Measurements from ENCODE around the gene SPINK7.

- TF ChIP-seq, protein P1, sequence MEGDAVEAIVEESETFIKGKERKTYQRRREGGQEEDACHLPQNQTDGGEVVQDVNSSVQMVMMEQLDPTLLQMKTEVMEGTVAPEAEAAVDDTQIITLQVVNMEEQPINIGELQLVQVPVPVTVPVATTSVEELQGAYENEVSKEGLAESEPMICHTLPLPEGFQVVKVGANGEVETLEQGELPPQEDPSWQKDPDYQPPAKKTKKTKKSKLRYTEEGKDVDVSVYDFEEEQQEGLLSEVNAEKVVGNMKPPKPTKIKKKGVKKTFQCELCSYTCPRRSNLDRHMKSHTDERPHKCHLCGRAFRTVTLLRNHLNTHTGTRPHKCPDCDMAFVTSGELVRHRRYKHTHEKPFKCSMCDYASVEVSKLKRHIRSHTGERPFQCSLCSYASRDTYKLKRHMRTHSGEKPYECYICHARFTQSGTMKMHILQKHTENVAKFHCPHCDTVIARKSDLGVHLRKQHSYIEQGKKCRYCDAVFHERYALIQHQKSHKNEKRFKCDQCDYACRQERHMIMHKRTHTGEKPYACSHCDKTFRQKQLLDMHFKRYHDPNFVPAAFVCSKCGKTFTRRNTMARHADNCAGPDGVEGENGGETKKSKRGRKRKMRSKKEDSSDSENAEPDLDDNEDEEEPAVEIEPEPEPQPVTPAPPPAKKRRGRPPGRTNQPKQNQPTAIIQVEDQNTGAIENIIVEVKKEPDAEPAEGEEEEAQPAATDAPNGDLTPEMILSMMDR (conservative IDR thresholded peaks at IDR 0.05; ENCODE audit: low read length), result no peak
- no peak for TF ChIP-seq EZH2phosphoT487 (IDR thresholded peaks at IDR 0.05; ENCODE audit: borderline replicate concordance, low read depth, low read length)
Measured at GRCh38 chr5:148336704-148337435, 24.6 kb downstream of the SPINK7 start.

Measured in OCI-LY7 (cell line).